Measurements from ENCODE around the gene ULBP3. TPM values are rescaled to one million over a fixed set of nuclear protein-coding genes. Genes with fewer than 3 reads are reported as not detected.
A peak's percentile ranks its signal among the peaks of the same experiment; 100 is the strongest.
"Not testable (repeated sequence)": the region's sequence is repeated elsewhere in the genome, so short reads cannot be mapped to it uniquely, and the experiment has no call there.

The ULBP3 gene
- total and polyA plus RNA-seq, 8 donors, result 0.38 to 0.98 (median 0.77) TPM

DNA sequence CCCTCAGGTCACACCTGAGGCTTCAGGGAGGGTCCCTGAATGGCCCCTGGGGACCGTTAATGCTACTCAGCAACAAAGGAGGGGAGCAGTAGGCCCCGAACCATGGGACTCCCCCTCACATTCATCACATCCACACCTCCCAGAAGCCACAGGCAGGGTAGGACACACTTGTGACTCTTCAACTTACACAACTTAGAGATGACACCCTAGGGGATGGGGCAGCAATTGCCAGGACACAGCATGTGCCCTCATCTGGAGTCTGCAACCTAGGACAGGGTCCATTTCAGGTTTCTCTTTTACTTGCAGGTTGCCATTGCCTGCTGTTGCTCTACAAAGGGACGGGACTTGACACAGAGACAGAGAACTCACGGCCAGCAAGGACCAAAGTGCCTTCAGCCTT lies 770 bp downstream of the ULBP3 start:
- DNase-seq (no peak), FAIRE-seq (no peak), ATAC-seq (peak in 1 of 4 donors; percentile 0)
- Histone ChIP-seq H3K36me3 (no peaks in the 10 kb centered on the region), H3K27me3 (no peaks in the 10 kb centered on the region), H3K4me1 (no peaks in the 10 kb centered on the region), H3K9me3 (no peaks in the 10 kb centered on the region), H3K4me3 (peak overlapping the region; percentile 58 to 63 (median 60)), H3K27ac (no peak overlapping the region)
- intact Hi-C loops (cut with DNase I), result no loop called here
- 53 to 59% methylated on average over 4 of the region's 4 CpGs for WGBS, 2 donors
- TF ChIP-seq, protein P1, sequence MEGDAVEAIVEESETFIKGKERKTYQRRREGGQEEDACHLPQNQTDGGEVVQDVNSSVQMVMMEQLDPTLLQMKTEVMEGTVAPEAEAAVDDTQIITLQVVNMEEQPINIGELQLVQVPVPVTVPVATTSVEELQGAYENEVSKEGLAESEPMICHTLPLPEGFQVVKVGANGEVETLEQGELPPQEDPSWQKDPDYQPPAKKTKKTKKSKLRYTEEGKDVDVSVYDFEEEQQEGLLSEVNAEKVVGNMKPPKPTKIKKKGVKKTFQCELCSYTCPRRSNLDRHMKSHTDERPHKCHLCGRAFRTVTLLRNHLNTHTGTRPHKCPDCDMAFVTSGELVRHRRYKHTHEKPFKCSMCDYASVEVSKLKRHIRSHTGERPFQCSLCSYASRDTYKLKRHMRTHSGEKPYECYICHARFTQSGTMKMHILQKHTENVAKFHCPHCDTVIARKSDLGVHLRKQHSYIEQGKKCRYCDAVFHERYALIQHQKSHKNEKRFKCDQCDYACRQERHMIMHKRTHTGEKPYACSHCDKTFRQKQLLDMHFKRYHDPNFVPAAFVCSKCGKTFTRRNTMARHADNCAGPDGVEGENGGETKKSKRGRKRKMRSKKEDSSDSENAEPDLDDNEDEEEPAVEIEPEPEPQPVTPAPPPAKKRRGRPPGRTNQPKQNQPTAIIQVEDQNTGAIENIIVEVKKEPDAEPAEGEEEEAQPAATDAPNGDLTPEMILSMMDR (IDR thresholded peaks at IDR 0.05), result no peak

DNA sequence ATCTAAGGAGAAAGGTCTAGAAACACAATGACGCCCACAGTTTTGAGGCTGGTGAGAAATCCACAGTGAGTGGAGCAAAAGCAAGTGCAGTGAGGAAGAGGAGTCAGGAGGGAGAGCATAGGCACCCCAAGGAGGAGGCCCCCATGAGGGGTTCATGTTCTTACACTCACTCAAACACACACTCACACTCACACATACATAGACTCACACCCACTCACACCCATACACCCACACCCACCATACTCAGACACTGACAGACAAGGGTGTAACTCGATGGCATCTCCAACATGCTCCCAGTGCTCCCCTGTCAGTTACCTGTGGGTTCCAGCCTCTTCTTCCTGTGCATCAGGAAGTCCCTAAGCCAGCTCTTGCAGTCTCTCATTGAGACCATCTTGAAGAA lies 3.8 kb downstream of the ULBP3 start:
- Histone ChIP-seq H3K27me3 (no peaks in the 10 kb centered on the region), H3K9me3 (no peaks in the 10 kb centered on the region), H3K4me1 (no peaks in the 10 kb centered on the region), H3K4me3 (no peak overlapping the region), H3K36me3 (no peaks in the 10 kb centered on the region), H3K27ac (no peak overlapping the region)
- 76 to 85% methylated on average over 2 of the region's 2 CpGs for WGBS, 2 donors
- no peak for DNase-seq
- intact Hi-C loops (cut with DNase I), result no loop called here
- no peak for FAIRE-seq
- TF ChIP-seq, protein P1 (IDR thresholded peaks at IDR 0.05), result no peak
- no peak for ATAC-seq

DNA sequence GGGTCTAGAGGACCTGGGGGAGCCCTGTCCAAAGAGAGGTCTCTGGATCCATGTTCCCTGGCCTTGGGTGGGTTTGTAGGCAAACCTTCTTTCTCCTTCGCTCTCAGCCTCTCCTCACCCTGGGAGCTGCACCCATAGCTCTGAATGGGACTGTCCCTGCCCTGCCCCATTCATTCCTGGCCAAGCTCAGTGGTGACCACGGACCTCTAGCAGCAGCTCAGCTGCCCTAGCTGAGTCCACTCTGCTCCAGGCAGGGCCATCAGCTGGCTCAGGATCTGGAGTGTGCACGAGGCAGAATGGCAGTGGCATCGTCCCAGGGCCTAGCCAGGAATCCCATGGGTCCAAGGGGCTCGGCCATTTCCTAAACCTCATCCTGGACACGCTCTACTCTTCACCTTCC lies 5.3 kb downstream of the ULBP3 start:
- DNase-seq, result no peak
- Histone ChIP-seq H3K27ac (no peak overlapping the region), H3K36me3 (no peaks in the 10 kb centered on the region), H3K27me3 (no peaks in the 10 kb centered on the region), H3K4me3 (no peak overlapping the region), H3K9me3 (no peaks in the 10 kb centered on the region), H3K4me1 (no peaks in the 10 kb centered on the region)
- WGBS, 2 donors, result 88 to 90% methylated on average over 6 of the region's 6 CpGs
- TF ChIP-seq, protein P1 (IDR thresholded peaks at IDR 0.05), result no peak
- ATAC-seq, result no peak
- intact Hi-C loops (cut with DNase I), result no loop called here
- FAIRE-seq, result no peak

DNA sequence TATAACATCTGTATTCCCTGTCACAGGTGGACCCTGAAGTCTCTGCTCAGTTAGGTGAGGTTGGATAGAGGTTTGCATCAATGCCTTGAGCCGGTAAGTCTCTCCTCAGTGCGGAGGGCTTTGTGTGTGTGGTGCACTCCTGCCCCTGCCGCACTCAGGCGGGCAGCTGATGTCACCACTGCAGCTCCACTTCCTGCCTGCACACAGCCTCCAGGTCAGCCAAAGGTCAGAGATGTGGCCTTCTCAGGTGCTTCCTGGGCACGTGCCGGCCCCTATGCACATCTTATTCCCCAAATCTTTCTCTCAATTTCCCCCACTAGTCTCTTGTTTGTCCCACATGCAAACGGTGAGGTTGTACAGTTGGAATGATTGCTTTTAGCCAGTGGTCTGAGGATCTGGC lies 8.9 kb downstream of the ULBP3 start:
- peak in 1 of 4 donors; percentile 23 for ATAC-seq
- WGBS, 2 donors, result 80 to 85% methylated on average over 7 of the region's 7 CpGs
- H3K4me1 ChIP-seq; FAIRE-seq; DNase-seq; H3K4me3 ChIP-seq; H3K27me3 ChIP-seq; H3K27ac ChIP-seq; H3K9me3 ChIP-seq; H3K36me3 ChIP-seq; intact Hi-C loops (cut with DNase I): not testable (repeated sequence)

DNA sequence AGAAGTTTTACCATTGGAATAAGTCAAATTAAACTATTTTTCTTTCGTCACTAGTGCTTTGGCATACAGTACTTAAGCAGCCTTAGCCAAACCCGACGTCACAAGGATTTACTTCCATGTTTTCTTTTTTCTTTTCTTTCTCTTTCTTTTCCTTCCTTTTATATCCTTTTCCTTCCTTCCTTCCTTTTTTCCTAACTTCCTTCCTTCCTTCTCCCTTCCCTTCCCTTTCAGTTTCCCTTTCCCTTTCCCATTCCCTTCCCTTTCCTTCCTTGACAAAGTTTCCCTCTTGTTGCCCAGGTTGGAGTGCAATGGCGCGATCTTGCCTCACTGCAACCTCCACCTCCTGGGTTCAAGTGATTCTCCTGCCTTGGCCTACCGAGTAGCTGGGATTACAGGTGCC lies 9.9 kb downstream of the ULBP3 start:
- no peak overlapping the region for H3K27ac ChIP-seq
- no peaks in the 10 kb centered on the region for H3K27me3 ChIP-seq
- no peak for DNase-seq
- no peaks in the 10 kb centered on the region for H3K9me3 ChIP-seq
- no peak for ATAC-seq
- intact Hi-C loops (cut with DNase I), result no loop called here
- 88 to 94% methylated on average over 6 of the region's 6 CpGs for WGBS, 2 donors
- H3K4me3 ChIP-seq, result no peak overlapping the region
- TF ChIP-seq, protein P1 (IDR thresholded peaks at IDR 0.05), result no peak
- no peak for FAIRE-seq
- H3K36me3 ChIP-seq, result no peaks in the 10 kb centered on the region
- no peaks in the 10 kb centered on the region for H3K4me1 ChIP-seq

Measured in pancreas (tissue), 10 donors.